Adrenal gland (tissue), 12 donors: Measurements from ENCODE around the gene LGMN. TPM values are rescaled to one million over a fixed set of nuclear protein-coding genes. Genes with fewer than 3 reads are reported as not detected.

Source experiments
- DNase-seq, 7 donors: peaks; one replicate each; pipeline ENCODE4 v3.0.0-alpha.2; 2019 to 2020
- H3K27ac ChIP-seq, 5 donors: fragments of 200-600 bp; sonication (generic) in 4 of 5; 1 replicate in 3 of 5; 2 replicates in 2 of 5; pipeline versions ENCODE4 v1.5.1 to v1.8.0; 2016 to 2020; ENCODE audit warnings: mild to moderate bottlenecking in 1 of 5
- H3K27me3 ChIP-seq: fragments of 200-600 bp; 2 replicates; pipeline ENCODE4 v1.8.0; 2021
- H3K36me3 ChIP-seq, 2 donors: fragments of 200-600 bp; replicated peaks in 1 of 2; 1 replicate in 1 of 2; 2 replicates in 1 of 2; pipeline versions ENCODE4 v1.5.1 to v1.8.0; 2018 to 2022
- H3K4me1 ChIP-seq, 2 donors: fragments of 200-600 bp; replicated peaks in 1 of 2; 1 replicate in 1 of 2; 2 replicates in 1 of 2; pipeline versions ENCODE4 v1.5.1 to v1.8.0; 2018 to 2021
- H3K4me3 ChIP-seq, 4 donors: fragments of 200-600 bp; sonication (generic) in 3 of 4; one replicate each; pipeline ENCODE4 v1.5.1; 2016 to 2018
- H3K9me3 ChIP-seq, 3 donors: fragments of 200-600 bp; sonication (generic) in 1 of 3; replicated peaks in 1 of 3; 1 replicate in 2 of 3; 2 replicates in 1 of 3; pipeline versions ENCODE4 v1.5.1 to v1.8.0; 2016 to 2021
- CTCF ChIP-seq, 6 experiments: fragments of 450-650 bp in 4 of 6; fragments of 200-600 bp in 2 of 6; sonication (generic) in 1 of 6; IDR thresholded peaks; 1 replicate in 5 of 6; 2 replicates in 1 of 6; pipeline versions ENCODE4 v1.5.1 to v1.8.0; 2016 to 2021; ENCODE audit warnings: antibody characterized with exemption in 6 of 6, mild to moderate bottlenecking in 2 of 6, moderate library complexity in 1 of 6
- POLR2A ChIP-seq, 2 donors: fragments of 450-650 bp; IDR thresholded peaks; one replicate each; pipeline ENCODE4 v1.6.1; 2017; ENCODE audit warnings: antibody characterized with exemption in 2 of 2, mild to moderate bottlenecking in 2 of 2, moderate library complexity in 1 of 2
- WGBS, 4 donors: extraction: QIAGEN DNeasy Blood & Tissue Kit in 2 of 4; methylation state at CpG; one replicate each; pipeline versions ENCODE4 v1.1.5 to v1.1.7; 2013 to 2017; 5-methylcytosine and 5-hydroxymethylcytosine counted together
- intact Hi-C, 2 donors: fragments of 100-400 bp; cut with DNase I; formaldehyde crosslinking; loops; one replicate each; pipeline versions ENCODE4 v1.14.1 to v1.15.0; 2022 to 2023
- polyA plus RNA-seq, 3 donors: library from polyadenylated mRNA; stranded (reverse); fragments of 200-250 nt in 2 of 3; fragments of 350-450 nt in 1 of 3; fragmentation: Illumina TruSeq in 1 of 3; extraction: RNeasy Lipid Tissue Mini Kit (QIAGEN cat#74804) in 1 of 3; gene quantifications; one replicate each; pipeline ENCODE4 v1.2.3, GENCODE V29; 2013 to 2014
- total RNA-seq, 9 donors: library from RNA; depleted of rRNA in 4 of 9; stranded (reverse); fragments of >200 nt in 4 of 9; fragments of 120-200 nt in 1 of 9; fragmentation: NEBNext Ultra II Directional in 1 of 9; extraction: Animal tissue kit (Norgen Biotek cat#: 25700) in 1 of 9; gene quantifications; one replicate each; pipeline versions ENCODE4 v1.1.0 to v1.2.4, GENCODE V29; 2013 to 2023
- donor health status: healthy with polysubstance abuse.
- donor health status: Bipolar disorder and iron deficiency.
- donor health status: DM: yes; HTN: yes; CAD: no.
- donor health status: DM: no; HTN: no; CAD: no.
- donor health status: DM: no; HTN: no; CAD: no.
- donor health status: DM: yes; HTN: yes; CAD: no.

Gene LGMN
- total and polyA plus RNA-seq, 12 donors, result 66.6 to 153 (median 117) TPM

GRCh38 chr14:92695562-92695961 is 52.9 kb downstream of the LGMN start:
- no peak for TF ChIP-seq POLR2A (IDR thresholded peaks at IDR 0.05)
- TF ChIP-seq CTCF (IDR thresholded peaks at IDR 0.05), result no peak
- DNase-seq, result no peak
- H3K27ac ChIP-seq, result no peak overlapping the region
- no peaks in the 10 kb centered on the region for H3K9me3 ChIP-seq
- 91 to 100% (median 97%) methylated on average over 1 of the region's 1 CpG for WGBS, 4 donors
- H3K27me3 ChIP-seq, result no peaks in the 10 kb centered on the region
- intact Hi-C loops, result loop anchor here in 1 of 2 donors (5.0 kb wide), 1 partner anchor 87 kb away; no protein-coding TSS in a partner anchor
- H3K4me3 ChIP-seq, result no peak overlapping the region
- no peaks in the 10 kb centered on the region for H3K36me3 ChIP-seq
- peaks cover 12 to 15% of the 10 kb centered on the region in 2 donors for H3K4me1 ChIP-seq

- Histone ChIP-seq H3K36me3 (no peaks in the 10 kb centered on the region), H3K4me3 (no peak overlapping the region), H3K27ac (no peak overlapping the region), H3K27me3 (no peaks in the 10 kb centered on the region), H3K4me1 (peaks cover 12 to 15% of the 10 kb centered on the region in 2 donors), H3K9me3 (no peaks in the 10 kb centered on the region)
- WGBS, 4 donors, result 65 to 72% (median 70%) methylated on average over 5 of the region's 5 CpGs
- no peak for DNase-seq
- TF ChIP-seq POLR2A (IDR thresholded peaks at IDR 0.05), result no peak
- no peak for TF ChIP-seq CTCF (IDR thresholded peaks at IDR 0.05)
- intact Hi-C loops, result loop anchor here in 1 of 2 donors (5.0 kb wide), 1 partner anchor 87 kb away; no protein-coding TSS in a partner anchor
These were observed 53.6 kb downstream of the LGMN start for GRCh38 chr14:92694807-92695206.

DNA sequence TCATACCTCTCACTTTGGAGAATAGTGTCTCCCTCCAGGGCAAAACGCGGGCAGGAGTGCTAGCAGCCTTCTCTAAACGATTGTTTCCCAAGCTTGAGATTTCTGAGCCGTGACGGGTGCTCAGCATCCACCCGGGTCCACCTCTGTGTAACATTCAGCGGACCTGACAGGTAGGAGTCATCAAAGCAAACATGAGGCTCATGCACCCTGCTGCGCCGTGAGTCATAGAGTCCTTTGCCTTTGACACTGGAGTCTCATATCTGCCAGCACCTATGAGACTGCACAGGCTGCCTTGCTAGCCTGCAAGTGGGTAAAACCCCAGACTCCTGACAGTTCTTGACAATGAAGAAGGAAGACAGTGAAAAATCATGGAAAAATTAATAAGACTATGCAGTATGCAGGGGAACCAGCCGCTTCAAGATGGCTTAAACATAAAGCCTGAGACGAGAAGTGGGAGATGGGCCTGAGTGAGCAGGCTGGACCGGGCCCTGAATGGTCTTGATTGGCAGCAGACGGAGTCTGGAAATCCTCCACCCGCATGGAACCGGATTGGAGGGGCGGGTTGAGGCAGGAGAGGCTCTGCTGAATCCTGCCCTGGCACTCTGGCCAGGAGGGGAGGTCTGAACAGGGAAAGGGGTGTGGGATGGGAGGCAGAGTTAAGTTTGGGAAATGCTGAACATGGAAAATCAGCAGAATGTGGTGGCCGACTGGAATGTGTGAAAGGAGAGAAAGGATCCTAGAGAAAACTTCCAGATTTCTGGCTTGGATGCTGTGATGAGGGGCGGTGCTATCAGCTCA is 54.2 kb downstream of the LGMN start:
- H3K4me3 ChIP-seq, result no peak overlapping the region
- H3K27me3 ChIP-seq, result no peaks in the 10 kb centered on the region
- 77 to 84% (median 81%) methylated on average over 18 of the region's 18 CpGs for WGBS, 4 donors
- H3K27ac ChIP-seq, result no peak overlapping the region
- H3K36me3 ChIP-seq, result no peaks in the 10 kb centered on the region
- TF ChIP-seq CTCF (IDR thresholded peaks at IDR 0.05) (no peak), POLR2A (IDR thresholded peaks at IDR 0.05) (no peak)
- H3K9me3 ChIP-seq, result no peaks in the 10 kb centered on the region
- H3K4me1 ChIP-seq, result peaks cover 12 to 15% of the 10 kb centered on the region in 2 donors
- no peak for DNase-seq
- intact Hi-C loops, result no loop called here

DNA sequence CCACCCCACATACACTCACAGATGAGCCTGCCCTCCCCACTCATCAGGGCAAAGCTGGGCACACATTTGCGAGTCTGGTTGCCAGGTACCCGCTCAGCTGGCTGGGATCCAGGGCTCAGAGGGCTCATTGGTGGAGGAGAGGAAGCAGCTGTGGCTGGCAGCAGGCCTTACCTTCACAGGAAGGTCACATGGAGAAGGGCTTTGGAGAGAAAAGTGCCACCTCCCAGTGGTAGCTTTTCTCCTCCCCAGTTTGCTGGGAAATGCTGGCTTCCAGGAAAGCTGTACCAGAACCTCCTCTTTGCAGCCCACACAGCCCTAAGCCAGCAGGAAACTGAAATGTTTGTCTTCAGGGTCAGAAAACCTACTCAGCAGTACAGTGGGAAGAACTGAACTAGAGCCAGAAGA is 55.6 kb downstream of the LGMN start:
- no peak overlapping the region for H3K4me3 ChIP-seq
- no peaks in the 10 kb centered on the region for H3K36me3 ChIP-seq
- H3K27me3 ChIP-seq, result no peaks in the 10 kb centered on the region
- DNase-seq, result peak; percentile 81 to 93 (median 86)
- intact Hi-C loops, result no loop called here
- 0 to 14% (median 9%) methylated on average over 1 to 2 of the region's 2 CpGs; no CpG with 5 or more reads in 1 of the 4 donors for WGBS, 4 donors
- H3K27ac ChIP-seq, result peak overlapping the region in 3 of 5 donors; percentile 16 to 61 (median 49)
- TF ChIP-seq CTCF (IDR thresholded peaks at IDR 0.05) (no peak), POLR2A (IDR thresholded peaks at IDR 0.05) (no peak)
- no peaks in the 10 kb centered on the region for H3K9me3 ChIP-seq
- H3K4me1 ChIP-seq, result peaks cover 12 to 15% of the 10 kb centered on the region in 2 donors
